Astrocyte (in vitro differentiated cells and primary cell): ENCODE results near the gene PYGM.

Source experiments
- EZH2 ChIP-seq: IDR thresholded peaks from 2 replicates; pipeline ENCODE4 v1.6.1; 2012; ENCODE audit warnings: mild to moderate bottlenecking, low read length, inconsistent platforms; ENCODE audit not compliant: insufficient read depth
- TF ChIP-seq, protein P1 (sequence below): IDR thresholded peaks from 2 replicates; pipeline ENCODE4 v1.5.1; 2011; ENCODE audit warnings: low read depth, mild to moderate bottlenecking, inconsistent platforms, low read length, moderate library complexity; ENCODE audit not compliant: insufficient read depth

DNA sequence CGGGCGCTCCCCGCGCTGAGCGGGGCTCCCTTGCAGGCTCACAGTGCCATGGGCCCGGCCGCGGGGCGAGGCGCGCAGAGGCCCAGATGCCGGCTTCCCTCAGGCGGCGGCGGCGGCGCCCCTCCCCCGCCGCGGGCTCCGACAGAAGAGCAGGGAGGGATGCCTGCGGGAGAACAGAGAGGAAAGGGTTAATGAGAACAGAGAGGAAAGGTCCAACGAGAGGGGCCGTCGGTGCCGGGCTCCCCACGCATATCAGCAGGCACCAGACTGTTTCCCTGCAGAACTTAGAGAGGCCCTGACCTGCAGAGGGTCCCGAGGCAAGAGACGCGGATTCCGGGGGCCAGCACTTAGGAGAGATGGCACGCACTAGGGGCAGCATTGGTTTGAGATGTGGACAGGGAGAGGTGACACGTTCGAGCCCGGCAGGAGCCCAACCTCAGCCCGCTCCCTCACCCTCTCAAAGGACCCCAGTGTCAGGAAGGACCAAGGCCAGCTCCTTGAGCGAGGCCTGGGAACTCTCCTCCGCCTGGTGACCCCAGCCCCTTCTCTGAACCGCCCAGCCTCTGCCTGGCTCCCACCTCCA is 45.9 kb downstream of the PYGM start:
- TF ChIP-seq, protein P1, sequence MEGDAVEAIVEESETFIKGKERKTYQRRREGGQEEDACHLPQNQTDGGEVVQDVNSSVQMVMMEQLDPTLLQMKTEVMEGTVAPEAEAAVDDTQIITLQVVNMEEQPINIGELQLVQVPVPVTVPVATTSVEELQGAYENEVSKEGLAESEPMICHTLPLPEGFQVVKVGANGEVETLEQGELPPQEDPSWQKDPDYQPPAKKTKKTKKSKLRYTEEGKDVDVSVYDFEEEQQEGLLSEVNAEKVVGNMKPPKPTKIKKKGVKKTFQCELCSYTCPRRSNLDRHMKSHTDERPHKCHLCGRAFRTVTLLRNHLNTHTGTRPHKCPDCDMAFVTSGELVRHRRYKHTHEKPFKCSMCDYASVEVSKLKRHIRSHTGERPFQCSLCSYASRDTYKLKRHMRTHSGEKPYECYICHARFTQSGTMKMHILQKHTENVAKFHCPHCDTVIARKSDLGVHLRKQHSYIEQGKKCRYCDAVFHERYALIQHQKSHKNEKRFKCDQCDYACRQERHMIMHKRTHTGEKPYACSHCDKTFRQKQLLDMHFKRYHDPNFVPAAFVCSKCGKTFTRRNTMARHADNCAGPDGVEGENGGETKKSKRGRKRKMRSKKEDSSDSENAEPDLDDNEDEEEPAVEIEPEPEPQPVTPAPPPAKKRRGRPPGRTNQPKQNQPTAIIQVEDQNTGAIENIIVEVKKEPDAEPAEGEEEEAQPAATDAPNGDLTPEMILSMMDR, result no peak
- TF ChIP-seq EZH2, result no peak
